K562 (cell line): Measurements from ENCODE around the gene CLIP2. TPM values are rescaled to one million over a fixed set of nuclear protein-coding genes. Genes with fewer than 3 reads are reported as not detected.

Source experiments
- ATAC-seq: fragments of 200-7000 bp; cut with Tn5 transposase; 3 replicates; pipeline ENCODE4 v1.9.1; 2020; ENCODE audit warnings: moderate library complexity
- BruUV-seq: library from RNA; stranded (reverse); fragments of 400-500 nt; replicated peaks from 2 replicates; lab custom pipeline; 2021; lab: Mats Ljungman, UMichigan
- CTCF ChIA-PET: fragments of 300-600 bp; formaldehyde crosslinking; extraction: SDS; loops from one replicate; lab custom pipeline; 2021; ENCODE audit warnings: low intra/inter-chr PET ratio; lab: Yijun Ruan, JAX
- POLR2A ChIA-PET: fragments of 300-600, 350-650 bp; sonication (Branson Sonifier 250); formaldehyde crosslinking; extraction: SDS; loops from one replicate; lab custom pipeline; 2021; ENCODE audit warnings: antibody characterized with exemption, inconsistent platforms; lab: Yijun Ruan, JAX
- DNase-seq, 4 experiments: peaks; one replicate each; pipeline versions ENCODE4 v3.0.0 to v3.0.0-alpha.2; 2011 to 2018; ENCODE audit warnings: low spot score in 3 of 4, mixed read lengths in 3 of 4; ENCODE audit errors: extremely low read depth in 1 of 4
- FAIRE-seq: peaks from 2 replicates; lab custom pipeline; 2011; peaks lifted over from hg19 to GRCh38; lab: Jason Lieb, UNC
- H2AFZ ChIP-seq: 2 replicates; pipeline ENCODE4 v1.6.0; 2011; ENCODE audit warnings: low read depth, low read length, control low read depth, inconsistent platforms
- H3K27ac ChIP-seq: fragments of 200-600 bp; 3 replicates; pipeline ENCODE4 v1.8.0; 2011; ENCODE audit warnings: low read depth, mild to moderate bottlenecking, control low read depth, inconsistent platforms, low read length, moderate library complexity, mixed read lengths; ENCODE audit errors: extremely low read depth
- H3K27me3 ChIP-seq, 2 experiments: fragments of 300-600 bp in 1 of 2; 2 replicates in 1 of 2; 3 replicates in 1 of 2; pipeline versions ENCODE4 v1.6.0 to v1.8.0; 2011; ENCODE audit warnings: inconsistent platforms in 2 of 2, low read length in 2 of 2, mild to moderate bottlenecking in 1 of 2, mixed read lengths in 1 of 2, moderate library complexity in 1 of 2; ENCODE audit not compliant: control insufficient read depth in 2 of 2, insufficient read depth in 2 of 2
- H3K36me3 ChIP-seq: fragments of 300-600 bp; 3 replicates; pipeline ENCODE4 v1.8.0; 2011; ENCODE audit warnings: mild to moderate bottlenecking, low read length, inconsistent platforms; ENCODE audit not compliant: control insufficient read depth, insufficient read depth
- H3K4me1 ChIP-seq, 2 experiments: fragments of 200-600 bp in 1 of 2; replicated peaks in 1 of 2; 2 replicates in 1 of 2; 3 replicates in 1 of 2; pipeline versions ENCODE4 v1.5.1 to v1.8.0; 2011; ENCODE audit warnings: inconsistent platforms in 2 of 2, low read length in 2 of 2, mild to moderate bottlenecking in 1 of 2, mixed read lengths in 1 of 2, moderate library complexity in 1 of 2; ENCODE audit not compliant: control insufficient read depth in 2 of 2, insufficient read depth in 2 of 2
- H3K4me2 ChIP-seq: 2 replicates; pipeline ENCODE4 v1.6.1; 2011; ENCODE audit warnings: low read length, control low read depth, inconsistent platforms, mixed read lengths; ENCODE audit not compliant: insufficient read depth
- H3K4me3 ChIP-seq: fragments of 200-600 bp; sonication (generic), shearing (Covaris generic); 2 replicates; pipeline ENCODE4 v1.5.1; 2016; ENCODE audit warnings: control low read depth, inconsistent platforms
- H3K79me2 ChIP-seq: fragments of 200-600 bp; 3 replicates; pipeline ENCODE4 v1.8.0; 2011; ENCODE audit warnings: low read length, inconsistent platforms; ENCODE audit not compliant: control insufficient read depth, insufficient read depth
- H3K9ac ChIP-seq, 2 experiments: 2 replicates each; pipeline versions ENCODE4 v1.6.0 to v1.6.1; 2011; ENCODE audit warnings: low read depth in 2 of 2, low read length in 2 of 2, control low read depth in 1 of 2, inconsistent platforms in 1 of 2, mild to moderate bottlenecking in 1 of 2, mixed read lengths in 1 of 2; ENCODE audit not compliant: insufficient read depth in 1 of 2
- H3K9me1 ChIP-seq: one replicate; pipeline ENCODE4 v1.6.0; 2011; ENCODE audit warnings: inconsistent platforms, mild to moderate bottlenecking, low read length, moderate library complexity; ENCODE audit not compliant: control insufficient read depth, insufficient read depth
- H3K9me3 ChIP-seq: replicated peaks from 2 replicates; pipeline ENCODE4 v1.5.1; 2011; ENCODE audit warnings: low read depth, low read length, inconsistent platforms; ENCODE audit not compliant: control insufficient read depth, insufficient read depth
- H4K20me1 ChIP-seq: replicated peaks from 2 replicates; pipeline ENCODE4 v1.6.1; 2011; ENCODE audit warnings: low read length, inconsistent platforms, mixed read lengths; ENCODE audit not compliant: control insufficient read depth, insufficient read depth
- BMI1 ChIP-seq: fragments of 150-350 bp; IDR thresholded peaks from 2 replicates; pipeline ENCODE4 v1.6.1; 2014; ENCODE audit warnings: low read length
- CTBP1 ChIP-seq: fragments of 450-650 bp; IDR thresholded peaks from 2 replicates; pipeline ENCODE4 v1.6.1; 2016; ENCODE audit warnings: borderline replicate concordance
- FOXK1 ChIP-seq: sonication (generic); formaldehyde crosslinking; IDR thresholded peaks from 2 replicates; pipeline ENCODE4 v1.8.0; 2022; ENCODE audit warnings: missing genetic modification reagents, mild to moderate bottlenecking, borderline replicate concordance
- GTF2F1 ChIP-seq: IDR thresholded peaks from 2 replicates; pipeline ENCODE4 v1.6.1; 2011; ENCODE audit warnings: low read depth, low read length, improper control_type of control experiment
- HNRNPLL ChIP-seq: fragments of 200-400 bp; formaldehyde crosslinking; IDR thresholded peaks from 2 replicates; pipeline ENCODE4 v1.6.1; 2017; ENCODE audit warnings: low read length, low read depth, mild to moderate bottlenecking; ENCODE audit not compliant: poor library complexity, severe bottlenecking
- POLR2A ChIP-seq: fragments of 450-650 bp; conservative IDR thresholded peaks from 2 replicates; pipeline ENCODE4 v1.6.1; 2016
- SMARCC2 ChIP-seq: fragments of 450-650 bp; IDR thresholded peaks from 2 replicates; pipeline ENCODE4 v1.6.1; 2017; ENCODE audit warnings: antibody characterized with exemption, moderate library complexity, mild to moderate bottlenecking, low read depth
- TOE1 ChIP-seq, 2 experiments: fragments of 450-650 bp in 1 of 2; sonication (generic) in 1 of 2; formaldehyde crosslinking in 1 of 2; IDR thresholded peaks; 2 replicates each; pipeline versions ENCODE4 v1.7.1 to v1.8.0; 2016 to 2022; ENCODE audit warnings: borderline replicate concordance in 2 of 2, mild to moderate bottlenecking in 2 of 2, antibody characterized with exemption in 1 of 2, inconsistent platforms in 1 of 2, low read depth in 1 of 2, missing genetic modification reagents in 1 of 2, moderate library complexity in 1 of 2
- ZEB2 ChIP-seq: fragments of 450-650 bp; IDR thresholded peaks from 2 replicates; pipeline ENCODE4 v1.6.1; 2016
- ZNF253 ChIP-seq: fragments of 250-450 bp; sonication (Bioruptor Pico); conservative IDR thresholded peaks from 2 replicates; pipeline ENCODE4 v1.6.1; 2021; ENCODE audit warnings: mild to moderate bottlenecking
- ZNF764 ChIP-seq: fragments of 250-450 bp; sonication (Bioruptor Pico); IDR thresholded peaks from 2 replicates; pipeline ENCODE4 v1.4.0; 2020; ENCODE audit warnings: low read depth, mild to moderate bottlenecking, moderate library complexity
- WGBS: fragments of 100-300 bp; shearing (Covaris generic); methylation state at CpG from one replicate; pipeline ENCODE4 v1.1.6; 2016; ENCODE audit warnings: low coverage, mixed read lengths; ENCODE audit not compliant: insufficient coverage; ENCODE audit errors: missing lambda C conversion rate; 5-methylcytosine and 5-hydroxymethylcytosine counted together
- in situ Hi-C: fragments of 300-500 bp; cut with MboI; formaldehyde crosslinking; loops from 4 replicates; pipeline ENCODE4 v1.15.0; 2018; ENCODE audit warnings: inconsistent platforms, mixed read lengths
- intact Hi-C: fragments of 100-400 bp; cut with micrococcal nuclease; formaldehyde crosslinking; loops from 2 replicates; pipeline ENCODE4 v1.14.2; 2022
- polyA plus RNA-seq, 8 experiments: library from polyadenylated mRNA; depleted of rRNA in 4 of 8; stranded (reverse) in 5 of 8; unstranded in 3 of 8; fragments of >200 nt; fragmentation: Nextera tagmentation in 2 of 8; fragmentation: Illumina TruSeq in 1 of 8; extraction: Ambion mirVana in 2 of 8; extraction: Trizol in 1 of 8; gene quantifications; 2 replicates each; pipeline versions ENCODE4 v1.2.1 to v1.2.3, GENCODE V29; 2011 to 2014; ENCODE audit warnings: inconsistent platforms in 1 of 8, missing spikeins in 1 of 8
- total RNA-seq, 7 experiments: library from RNA; depleted of rRNA in 6 of 7; stranded (reverse); fragments of >200 nt in 6 of 7; fragmentation: Illumina TruSeq in 2 of 7; extraction: Trizol in 2 of 7; gene quantifications; 2 replicates each; pipeline versions ENCODE4 v1.2.1 to v1.2.3, GENCODE V29; 2011 to 2021; ENCODE audit warnings: low replicate concordance in 1 of 7
- TF ChIP-seq, protein P1 (sequence below): fragments of 250-450 bp; sonication (Bioruptor Pico); IDR thresholded peaks from 2 replicates; pipeline ENCODE4 v1.8.0; 2022; ENCODE audit warnings: inconsistent platforms, mild to moderate bottlenecking, moderate library complexity, borderline replicate concordance
- TF ChIP-seq, protein P2 (sequence below): fragments of 450-650 bp; formaldehyde crosslinking; IDR thresholded peaks from 2 replicates; pipeline ENCODE4 v1.4.0; 2020; ENCODE audit warnings: mild to moderate bottlenecking, moderate library complexity

CLIP2 gene
- total and polyA plus RNA-seq, 9 of the 15 experiments (the other 6 are each of a cell fraction or from before 2014, with no cell fraction given): 0.07 to 5.4 (median 2.1) TPM

DNA sequence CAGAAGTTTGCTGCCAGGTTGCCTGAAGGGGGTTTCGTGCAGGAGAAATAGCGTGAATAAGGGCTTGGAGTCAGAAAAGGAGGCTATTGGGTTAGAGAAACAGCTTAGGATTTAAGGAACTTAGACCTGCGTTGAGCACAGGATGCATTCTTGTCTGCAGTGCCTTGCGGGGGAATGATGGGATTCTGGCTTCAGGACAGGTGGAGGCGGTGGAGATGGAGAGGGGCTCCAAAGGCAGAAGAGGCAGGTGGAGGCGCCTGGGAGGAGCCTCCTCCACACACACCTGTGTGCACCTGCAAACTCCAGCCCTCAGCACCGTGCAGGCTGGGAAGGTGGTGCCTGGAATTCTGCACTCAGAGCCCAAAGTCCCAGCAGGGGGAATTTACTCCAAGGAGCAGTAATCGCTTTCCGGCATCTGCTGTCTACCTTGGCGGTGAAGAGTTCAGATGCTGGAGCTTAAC lies 1.8 kb downstream of the CLIP2 start:
- H3K4me1 ChIP-seq: peaks cover 20 to 37% of the 10 kb centered on the region in 2 experiments
- H3K4me2 ChIP-seq: no peak overlapping the region
- H3K9me3 ChIP-seq: no peaks in the 10 kb centered on the region
- TF ChIP-seq CTBP1: peak; percentile 21; the same call in 1 of the 2 replicates
- TF ChIP-seq HNRNPLL: peak; percentile 1
- 0 out of 2 replicates have a peak, but pooled peaks have one; percentile 49 for TF ChIP-seq ZEB2
- TF ChIP-seq ZNF253: no peak
- 22% methylated on average over 10 of the region's 10 CpGs for WGBS
- no peak overlapping the region for H3K9ac ChIP-seq
- H3K27ac ChIP-seq: no peak overlapping the region
- no peak overlapping the region for H2AFZ ChIP-seq
- H3K9me1 ChIP-seq: no peaks in the 10 kb centered on the region
- H3K36me3 ChIP-seq: no peaks in the 10 kb centered on the region
- ATAC-seq: no peak
- H4K20me1 ChIP-seq: no peaks in the 10 kb centered on the region; the same call in 1 of the 2 replicates
- no peak for DNase-seq
- intact Hi-C loops: loop anchor here (5.0 kb wide), 1 partner anchor 101 kb away; no protein-coding TSS in a partner anchor
- no peak for FAIRE-seq
- no peaks in the 10 kb centered on the region for H3K79me2 ChIP-seq
- ChIA-PET CTCF (no interaction called here), POLR2A (interaction anchor here (1.4 kb wide), 1 partner anchor 36 kb away, joined by 6 read pairs; no protein-coding TSS in a partner anchor)
- H3K4me3 ChIP-seq: no peak overlapping the region
- peaks cover 3 to 30% of the 10 kb centered on the region in 2 experiments; a peak in 4 of 5 replicates for H3K27me3 ChIP-seq
- no TSS peak for BruUV-seq
- in situ Hi-C loops: no loop called here

DNA sequence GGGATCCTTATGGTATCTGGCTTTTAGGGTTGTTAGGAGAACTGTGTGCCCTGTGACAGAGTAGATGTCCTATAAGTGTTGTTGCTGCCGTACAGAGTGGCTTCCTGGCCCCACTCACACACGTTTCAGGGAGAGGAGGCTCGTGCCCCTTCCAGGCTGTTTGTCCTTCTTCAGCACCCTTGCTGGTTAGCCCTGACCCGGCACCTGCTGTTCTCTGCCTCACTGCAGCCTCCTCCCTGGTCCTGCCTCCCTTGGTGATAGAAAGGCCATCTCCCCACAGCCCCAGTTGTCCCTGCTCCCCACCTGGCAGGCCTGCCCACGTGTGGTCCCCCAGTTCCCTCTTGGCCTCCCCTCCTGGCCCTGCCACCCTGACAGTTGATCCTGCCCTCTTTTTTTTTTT lies 2.3 kb downstream of the CLIP2 start:
- H3K79me2 ChIP-seq: no peaks in the 10 kb centered on the region

More for the DNA sequence above, 2.3 kb downstream of the CLIP2 start:
- H3K9ac ChIP-seq: no peak overlapping the region
- H4K20me1 ChIP-seq: no peaks in the 10 kb centered on the region; the same call in 1 of the 2 replicates
- H3K4me2 ChIP-seq: no peak overlapping the region
- no peak for ATAC-seq
- DNase-seq: no peak
- no peak for FAIRE-seq
- ChIA-PET CTCF (no interaction called here), POLR2A (interaction anchor here (1.4 kb wide), 1 partner anchor 37 kb away, joined by 6 read pairs; no protein-coding TSS in a partner anchor)
- 10% methylated on average over 5 of the region's 5 CpGs for WGBS
- no peak overlapping the region for H3K4me3 ChIP-seq
- H3K9me1 ChIP-seq: no peaks in the 10 kb centered on the region
- H3K27me3 ChIP-seq: peaks cover 3 to 30% of the 10 kb centered on the region in 2 experiments; a peak in 4 of 5 replicates
- H3K27ac ChIP-seq: no peak overlapping the region
- in situ Hi-C loops: no loop called here
- no peaks in the 10 kb centered on the region for H3K9me3 ChIP-seq
- no peak overlapping the region for H2AFZ ChIP-seq
- no peak for TF ChIP-seq POLR2A
- no peak for TF ChIP-seq BMI1
- TF ChIP-seq FOXK1: no peak
- TF ChIP-seq, protein P1, sequence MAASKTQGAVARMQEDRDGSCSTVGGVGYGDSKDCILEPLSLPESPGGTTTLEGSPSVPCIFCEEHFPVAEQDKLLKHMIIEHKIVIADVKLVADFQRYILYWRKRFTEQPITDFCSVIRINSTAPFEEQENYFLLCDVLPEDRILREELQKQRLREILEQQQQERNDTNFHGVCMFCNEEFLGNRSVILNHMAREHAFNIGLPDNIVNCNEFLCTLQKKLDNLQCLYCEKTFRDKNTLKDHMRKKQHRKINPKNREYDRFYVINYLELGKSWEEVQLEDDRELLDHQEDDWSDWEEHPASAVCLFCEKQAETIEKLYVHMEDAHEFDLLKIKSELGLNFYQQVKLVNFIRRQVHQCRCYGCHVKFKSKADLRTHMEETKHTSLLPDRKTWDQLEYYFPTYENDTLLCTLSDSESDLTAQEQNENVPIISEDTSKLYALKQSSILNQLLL: no peak
- TF ChIP-seq TOE1 (IDR thresholded peaks at IDR 0.05; ENCODE audit: borderline replicate concordance): no peak
- TF ChIP-seq TOE1 (CRISPR knock-in tag; IDR thresholded peaks at IDR 0.05; ENCODE audit: borderline replicate concordance, low read depth): no peak
- no peak for TF ChIP-seq SMARCC2
- TF ChIP-seq, protein P2, sequence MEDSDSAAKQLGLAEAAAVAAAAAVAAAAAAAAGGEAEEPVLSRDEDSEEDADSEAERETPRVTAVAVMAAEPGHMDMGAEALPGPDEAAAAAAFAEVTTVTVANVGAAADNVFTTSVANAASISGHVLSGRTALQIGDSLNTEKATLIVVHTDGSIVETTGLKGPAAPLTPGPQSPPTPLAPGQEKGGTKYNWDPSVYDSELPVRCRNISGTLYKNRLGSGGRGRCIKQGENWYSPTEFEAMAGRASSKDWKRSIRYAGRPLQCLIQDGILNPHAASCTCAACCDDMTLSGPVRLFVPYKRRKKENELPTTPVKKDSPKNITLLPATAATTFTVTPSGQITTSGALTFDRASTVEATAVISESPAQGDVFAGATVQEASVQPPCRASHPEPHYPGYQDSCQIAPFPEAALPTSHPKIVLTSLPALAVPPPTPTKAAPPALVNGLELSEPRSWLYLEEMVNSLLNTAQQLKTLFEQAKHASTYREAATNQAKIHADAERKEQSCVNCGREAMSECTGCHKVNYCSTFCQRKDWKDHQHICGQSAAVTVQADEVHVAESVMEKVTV (CRISPR knock-in tag): no peak
- TF ChIP-seq ZNF764 (CRISPR knock-in tag): no peak
- no peak for TF ChIP-seq GTF2F1
- BruUV-seq: no TSS peak
- intact Hi-C loops: loop anchor here (5.0 kb wide), 1 partner anchor 101 kb away; no protein-coding TSS in a partner anchor
- peaks cover 20 to 37% of the 10 kb centered on the region in 2 experiments for H3K4me1 ChIP-seq
- H3K36me3 ChIP-seq: no peaks in the 10 kb centered on the region
